KMS-11 (cell line): ENCODE data around the gene CDC37L1.
"Not testable (repeated sequence)": the region's sequence is repeated elsewhere in the genome, so short reads cannot be mapped to it uniquely, and the experiment has no call there.

ENCODE experiments used
- H2AFZ ChIP-seq: fragments of 200-600 bp; sonication (generic); 2 replicates; pipeline ENCODE4 v1.6.1; 2016; ENCODE audit warnings: antibody characterized with exemption, mixed run types, low read depth
- H3K27ac ChIP-seq: fragments of 200-600 bp; sonication (generic); 2 replicates; pipeline ENCODE4 v1.6.1; 2016; ENCODE audit warnings: mild to moderate bottlenecking, mixed run types
- H3K27me3 ChIP-seq: fragments of 200-600 bp; sonication (generic); 2 replicates; pipeline ENCODE4 v1.6.1; 2017; ENCODE audit warnings: mild to moderate bottlenecking, low read depth, mixed run types, moderate library complexity; ENCODE audit not compliant: insufficient read depth
- H3K36me3 ChIP-seq: fragments of 200-600 bp; sonication (generic); 2 replicates; pipeline ENCODE4 v1.6.1; 2017; ENCODE audit warnings: mild to moderate bottlenecking, mixed run types; ENCODE audit not compliant: insufficient read depth
- H3K4me1 ChIP-seq: fragments of 200-600 bp; sonication (generic); 2 replicates; pipeline ENCODE4 v1.6.1; 2016; ENCODE audit warnings: mild to moderate bottlenecking, low read depth, mixed run types; ENCODE audit not compliant: poor library complexity, severe bottlenecking
- H3K4me2 ChIP-seq: fragments of 200-600 bp; sonication (generic); 2 replicates; pipeline ENCODE4 v1.7.0; 2016; ENCODE audit warnings: mild to moderate bottlenecking, mixed run types
- H3K4me3 ChIP-seq: fragments of 200-600 bp; sonication (generic); IDR thresholded peaks from 2 replicates; pipeline ENCODE4 v1.6.1; 2017; ENCODE audit warnings: low read depth, low read length, mixed read lengths; ENCODE audit not compliant: insufficient read depth
- H3K79me2 ChIP-seq: fragments of 200-600 bp; sonication (generic); 2 replicates; pipeline ENCODE4 v1.6.1; 2016; ENCODE audit warnings: low read depth, mixed run types; ENCODE audit not compliant: insufficient read depth
- H3K9ac ChIP-seq: fragments of 200-600 bp; sonication (generic); 2 replicates; pipeline ENCODE4 v1.6.1; 2016; ENCODE audit warnings: mild to moderate bottlenecking, mixed run types
- H4K20me1 ChIP-seq: fragments of 200-600 bp; sonication (generic); 2 replicates; pipeline ENCODE4 v1.6.1; 2016; ENCODE audit warnings: mild to moderate bottlenecking, mixed run types; ENCODE audit not compliant: insufficient read depth
- TF ChIP-seq, protein P1 (sequence below): fragments of 200-600 bp; sonication (generic); conservative IDR thresholded peaks from 2 replicates; pipeline ENCODE4 v1.6.1; 2017; ENCODE audit warnings: low read depth, mild to moderate bottlenecking, antibody characterized with exemption, low read length, moderate library complexity, mixed read lengths

Gene CDC37L1

GRCh38 chr9:4656621-4657020 is 22.7 kb upstream of the CDC37L1 start:
- no peak overlapping the region for H3K4me2 ChIP-seq
- H2AFZ ChIP-seq = no peak overlapping the region
- no peak overlapping the region for H3K4me3 ChIP-seq
- H4K20me1 ChIP-seq = no peaks in the 10 kb centered on the region
- TF ChIP-seq, protein P1, sequence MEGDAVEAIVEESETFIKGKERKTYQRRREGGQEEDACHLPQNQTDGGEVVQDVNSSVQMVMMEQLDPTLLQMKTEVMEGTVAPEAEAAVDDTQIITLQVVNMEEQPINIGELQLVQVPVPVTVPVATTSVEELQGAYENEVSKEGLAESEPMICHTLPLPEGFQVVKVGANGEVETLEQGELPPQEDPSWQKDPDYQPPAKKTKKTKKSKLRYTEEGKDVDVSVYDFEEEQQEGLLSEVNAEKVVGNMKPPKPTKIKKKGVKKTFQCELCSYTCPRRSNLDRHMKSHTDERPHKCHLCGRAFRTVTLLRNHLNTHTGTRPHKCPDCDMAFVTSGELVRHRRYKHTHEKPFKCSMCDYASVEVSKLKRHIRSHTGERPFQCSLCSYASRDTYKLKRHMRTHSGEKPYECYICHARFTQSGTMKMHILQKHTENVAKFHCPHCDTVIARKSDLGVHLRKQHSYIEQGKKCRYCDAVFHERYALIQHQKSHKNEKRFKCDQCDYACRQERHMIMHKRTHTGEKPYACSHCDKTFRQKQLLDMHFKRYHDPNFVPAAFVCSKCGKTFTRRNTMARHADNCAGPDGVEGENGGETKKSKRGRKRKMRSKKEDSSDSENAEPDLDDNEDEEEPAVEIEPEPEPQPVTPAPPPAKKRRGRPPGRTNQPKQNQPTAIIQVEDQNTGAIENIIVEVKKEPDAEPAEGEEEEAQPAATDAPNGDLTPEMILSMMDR = no peak
- no peak overlapping the region for H3K27ac ChIP-seq
- no peaks in the 10 kb centered on the region for H3K36me3 ChIP-seq
- no peaks in the 10 kb centered on the region for H3K79me2 ChIP-seq
- peaks cover 12% of the 10 kb centered on the region for H3K4me1 ChIP-seq
- H3K9ac ChIP-seq = no peak overlapping the region
- H3K27me3 ChIP-seq = no peaks in the 10 kb centered on the region

DNA sequence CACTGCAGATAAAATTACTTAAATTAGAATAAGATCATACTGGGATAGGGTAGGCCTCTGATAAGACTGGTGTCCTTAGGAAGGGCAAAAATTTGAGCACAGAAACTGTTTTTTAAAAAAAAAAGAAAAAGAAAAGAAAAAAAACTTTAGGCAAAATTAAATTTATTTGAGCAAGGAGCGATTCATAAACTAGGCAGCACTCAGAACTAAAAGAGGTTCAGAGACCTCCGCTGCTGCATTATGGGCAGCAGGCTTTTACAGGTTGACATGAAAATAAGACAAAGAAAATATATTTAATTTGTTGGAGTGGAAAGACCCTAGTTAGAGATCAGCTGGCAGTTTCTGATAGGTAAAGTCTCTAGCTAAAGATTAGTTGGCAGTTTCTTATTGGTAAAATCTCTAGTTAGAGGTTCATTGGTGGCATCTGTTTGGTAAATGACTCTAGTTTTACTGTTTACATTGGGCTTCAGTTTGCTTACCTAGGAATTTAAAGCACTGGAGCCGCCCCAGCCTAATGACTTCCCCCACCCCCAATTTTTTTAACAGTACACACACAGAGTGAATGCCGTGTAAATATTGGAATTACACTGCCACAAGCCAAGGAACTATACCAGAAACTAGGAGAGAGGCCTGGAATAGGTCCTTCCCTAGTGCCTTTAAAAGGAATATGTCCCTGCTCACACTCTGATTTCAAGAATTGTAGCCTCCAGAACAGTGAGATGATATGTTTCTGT is 21.8 kb upstream of the CDC37L1 start:
- Histone ChIP-seq H3K4me1 (peaks cover 14% of the 10 kb centered on the region), H3K27me3 (no peaks in the 10 kb centered on the region), H3K9ac (no peak overlapping the region), H3K36me3 (no peaks in the 10 kb centered on the region), H2AFZ (no peak overlapping the region), H3K4me3 (no peak overlapping the region), H3K4me2 (no peak overlapping the region), H4K20me1 (no peaks in the 10 kb centered on the region), H3K79me2 (no peaks in the 10 kb centered on the region), H3K27ac (no peak overlapping the region)
- TF ChIP-seq, protein P1 = no peak

DNA sequence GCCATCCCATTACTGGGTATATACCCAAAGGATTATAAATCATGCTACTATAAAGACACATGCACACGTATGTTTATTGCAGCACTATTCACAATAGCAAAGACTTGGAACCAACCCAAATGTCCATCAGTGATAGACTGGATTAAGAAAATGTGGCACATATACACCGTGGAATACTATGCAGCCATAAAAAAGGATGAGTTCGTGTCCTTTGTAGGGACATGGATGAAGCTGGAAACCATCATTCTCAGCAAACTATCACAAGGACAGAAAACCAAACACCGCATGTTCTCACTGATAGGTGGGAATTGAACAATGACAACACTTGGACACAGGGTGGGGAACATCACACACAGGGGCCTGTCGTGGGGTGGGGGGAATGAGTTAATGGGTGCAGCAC is 18.7 kb upstream of the CDC37L1 start:
- H2AFZ ChIP-seq, H3K27me3 ChIP-seq, H3K4me2 ChIP-seq, H3K36me3 ChIP-seq, H3K79me2 ChIP-seq, H3K9ac ChIP-seq, H3K4me3 ChIP-seq, H4K20me1 ChIP-seq, H3K27ac ChIP-seq: not testable (repeated sequence)
- H3K4me1 ChIP-seq = peaks cover 30% of the 10 kb centered on the region

DNA sequence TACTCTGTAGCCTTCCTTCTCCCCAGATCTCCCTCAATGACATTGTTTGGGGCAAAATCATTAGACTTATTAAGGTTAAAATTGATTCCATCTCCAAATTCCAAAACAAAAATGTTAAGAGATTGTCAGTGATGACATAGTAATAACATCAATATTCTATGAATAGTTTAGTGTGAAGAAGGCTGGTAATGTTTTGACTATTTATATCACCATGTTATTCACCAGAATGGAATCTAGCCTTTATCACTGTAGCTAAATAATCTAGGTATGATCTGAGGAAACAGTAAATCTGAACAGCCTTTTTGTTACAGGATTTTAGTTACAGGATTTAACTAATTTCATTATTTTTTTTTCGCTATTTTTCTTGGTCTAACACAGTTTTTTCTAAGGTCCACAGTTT is 18.2 kb upstream of the CDC37L1 start:
- Histone ChIP-seq H3K9ac (peak overlapping the region; percentile 49; the same call in 1 of the 2 replicates), H3K4me3 (no peak overlapping the region), H3K79me2 (no peaks in the 10 kb centered on the region), H2AFZ (peak overlapping the region; percentile 65; the same call in 1 of the 2 replicates), H3K36me3 (no peaks in the 10 kb centered on the region), H4K20me1 (no peaks in the 10 kb centered on the region), H3K27me3 (no peaks in the 10 kb centered on the region; the same call in 1 of the 2 replicates), H3K4me2 (peak overlapping the region; percentile 56), H3K27ac (no peak overlapping the region), H3K4me1 (peaks cover 29% of the 10 kb centered on the region)
- TF ChIP-seq, protein P1 = no peak

GRCh38 chr9:4661611-4662010 is 17.8 kb upstream of the CDC37L1 start:
- peak overlapping the region; percentile 56 for H3K4me2 ChIP-seq
- TF ChIP-seq, protein P1 = no peak
- H3K27ac ChIP-seq = peak overlapping the region; percentile 40; the same call in 1 of the 2 replicates
- H3K36me3 ChIP-seq = no peaks in the 10 kb centered on the region
- peaks cover 29% of the 10 kb centered on the region for H3K4me1 ChIP-seq
- H2AFZ ChIP-seq = peak overlapping the region; percentile 65
- peak overlapping the region; percentile 49; the same call in 1 of the 2 replicates for H3K9ac ChIP-seq
- H3K27me3 ChIP-seq = no peaks in the 10 kb centered on the region; the same call in 1 of the 2 replicates
- H3K79me2 ChIP-seq = no peaks in the 10 kb centered on the region
- H4K20me1 ChIP-seq = no peaks in the 10 kb centered on the region
- H3K4me3 ChIP-seq = no peak overlapping the region
